CD4-positive, alpha-beta T cell treated with Interleukin-4 for 1 hour (primary cell): ENCODE measurements around the gene TOX3.

ENCODE experiments used
- DNase-seq, 2 donors: peaks; one replicate each; pipeline ENCODE4 v3.0.0-alpha.2; 2020 to 2022

The TOX3 gene

DNA sequence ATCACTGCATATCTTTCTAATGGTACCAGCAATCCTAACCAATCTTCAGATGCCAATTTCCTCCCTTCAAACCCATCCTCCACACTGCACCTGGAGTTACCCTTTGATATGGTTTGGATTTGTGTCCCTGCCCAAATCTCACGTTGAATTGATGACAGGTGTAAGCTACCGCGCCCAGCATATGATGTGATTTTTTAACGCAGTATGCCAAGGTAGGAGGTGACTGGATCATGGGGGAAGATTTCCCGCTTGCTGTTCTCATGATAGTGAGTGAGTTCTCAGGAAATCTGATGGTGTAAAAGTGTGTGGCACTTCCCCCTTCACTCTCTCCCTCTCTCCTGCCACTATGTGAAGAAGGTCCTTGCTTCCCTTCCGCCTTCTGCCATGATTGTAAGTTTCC lies 57.0 kb downstream of the TOX3 start:
- DNase-seq: no peak

DNA sequence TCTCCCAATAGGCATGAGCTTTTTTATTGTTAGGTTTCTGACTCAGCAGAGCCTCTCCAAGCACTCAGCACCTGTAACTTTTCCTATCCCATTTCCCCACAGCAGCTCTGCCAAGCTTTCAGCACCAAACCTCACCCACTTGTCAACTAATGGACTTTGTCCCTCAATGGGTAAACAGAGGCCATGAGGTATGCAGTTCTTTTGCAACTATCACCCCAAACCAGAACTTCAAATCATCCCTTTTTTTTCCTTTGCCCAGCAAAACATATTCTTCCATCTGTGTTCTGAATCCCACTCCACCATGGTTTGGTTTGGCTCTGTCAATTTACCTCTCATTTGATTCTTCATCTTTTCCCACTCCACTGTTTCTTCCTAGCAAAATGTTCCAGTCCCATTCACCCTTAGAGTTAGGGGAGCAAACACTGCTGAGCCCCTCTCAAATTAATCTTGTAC lies 58.1 kb downstream of the TOX3 start:
- DNase-seq: no peak

DNA sequence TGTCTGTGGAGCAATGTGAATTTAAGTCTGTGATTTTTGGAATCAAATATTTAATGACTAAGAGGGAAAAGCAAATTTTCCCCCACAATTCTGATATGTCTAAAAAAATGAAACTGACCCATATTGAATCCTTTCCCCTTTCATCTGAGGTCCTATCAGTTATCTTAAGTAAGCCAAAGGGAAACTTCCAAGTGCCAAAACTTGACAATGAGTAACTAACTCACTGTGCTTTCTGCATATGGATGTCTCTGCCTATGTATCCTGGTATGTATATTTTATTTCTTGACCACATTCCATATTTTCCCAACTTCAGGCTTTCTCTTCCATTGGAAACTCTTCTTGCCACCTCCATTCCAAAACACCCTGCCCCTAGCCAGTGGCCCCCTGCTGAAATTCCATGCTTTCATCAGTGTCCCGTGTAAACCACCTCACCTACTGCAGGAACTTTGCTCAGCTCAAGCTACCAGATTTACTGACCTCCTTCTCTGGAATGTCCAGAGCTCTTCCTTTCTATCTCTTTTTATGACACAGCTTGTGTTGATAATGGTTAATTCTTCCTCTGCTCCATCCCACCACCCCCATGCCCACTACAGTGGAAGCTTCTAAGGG lies 59.0 kb downstream of the TOX3 start:
- no peak for DNase-seq

DNA sequence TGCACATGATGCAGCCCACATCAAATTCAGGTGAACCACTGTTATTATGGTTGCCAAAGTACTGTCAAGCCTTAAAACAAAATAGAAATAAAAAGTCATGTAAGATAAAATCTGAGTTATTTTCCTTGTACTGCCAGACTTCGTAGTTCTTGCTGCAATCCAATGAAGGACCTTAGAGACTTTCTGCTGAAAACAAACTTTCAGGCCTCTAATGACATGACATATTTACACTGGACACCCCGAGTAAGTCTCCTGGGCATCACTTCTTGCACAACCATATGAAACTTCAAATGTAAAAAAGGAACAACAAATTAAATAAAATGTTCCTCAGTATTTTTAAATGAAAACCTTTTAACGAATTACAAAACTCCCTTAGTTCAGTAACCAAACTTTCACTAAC lies 66.7 kb downstream of the TOX3 start:
- no peak for DNase-seq

DNA sequence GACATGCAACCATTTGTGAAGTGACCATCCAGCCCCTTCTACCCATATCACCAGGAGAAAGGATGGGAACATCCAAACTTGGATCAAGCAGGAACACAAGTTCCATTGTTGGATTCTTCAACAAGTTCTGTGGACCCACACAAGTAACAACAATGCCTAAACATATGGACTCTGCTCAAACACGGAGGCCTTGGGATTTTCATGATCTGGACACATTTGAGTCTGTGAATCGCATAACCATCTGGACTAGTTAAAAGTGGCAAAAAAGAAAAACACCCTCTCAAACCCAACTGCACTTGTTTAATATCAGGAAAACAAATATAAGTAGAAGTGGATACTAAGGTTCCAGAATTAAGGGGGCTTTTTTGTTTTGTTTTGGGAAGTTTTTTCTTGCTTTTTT lies 70.8 kb downstream of the TOX3 start:
- DNase-seq: no peak

DNA sequence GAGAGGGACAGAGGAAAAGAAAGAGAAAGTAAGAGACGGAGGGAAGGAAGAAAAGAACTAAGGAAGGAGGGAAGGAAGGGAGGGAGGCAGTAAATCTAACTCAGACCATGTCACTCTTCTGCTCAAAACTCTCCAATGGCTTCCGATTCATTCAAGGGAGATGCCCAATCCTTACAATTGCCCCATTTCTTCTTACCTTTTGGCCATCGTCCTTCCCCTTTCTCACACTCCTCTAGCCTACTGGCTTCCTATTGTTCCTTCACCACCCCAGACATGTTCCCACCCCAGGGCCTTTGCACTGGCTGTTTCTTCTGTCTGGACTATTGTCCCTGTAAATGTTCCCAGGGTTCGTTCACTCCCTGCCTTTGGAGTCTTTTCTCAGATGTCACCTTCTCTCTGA lies 72.3 kb downstream of the TOX3 start:
- DNase-seq: no peak

DNA sequence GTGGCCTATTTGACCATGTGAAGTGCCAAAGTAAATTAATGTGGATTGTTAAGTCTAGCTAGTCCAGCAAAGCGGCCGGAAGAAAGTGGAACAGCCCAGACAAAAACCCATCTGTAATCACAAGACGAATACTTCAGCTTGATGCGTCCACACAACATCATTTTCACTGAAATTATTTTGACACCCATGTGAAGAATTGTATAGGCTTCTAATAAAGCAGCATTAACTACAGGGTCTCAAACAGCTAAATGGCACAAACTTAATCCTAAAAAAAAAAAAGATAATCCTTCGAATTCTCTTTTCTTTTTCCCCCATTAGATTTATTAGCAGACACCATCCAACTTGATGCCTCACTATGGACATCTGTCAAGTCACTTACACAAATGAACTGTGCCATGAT lies 73.8 kb downstream of the TOX3 start:
- no peak for DNase-seq

DNA sequence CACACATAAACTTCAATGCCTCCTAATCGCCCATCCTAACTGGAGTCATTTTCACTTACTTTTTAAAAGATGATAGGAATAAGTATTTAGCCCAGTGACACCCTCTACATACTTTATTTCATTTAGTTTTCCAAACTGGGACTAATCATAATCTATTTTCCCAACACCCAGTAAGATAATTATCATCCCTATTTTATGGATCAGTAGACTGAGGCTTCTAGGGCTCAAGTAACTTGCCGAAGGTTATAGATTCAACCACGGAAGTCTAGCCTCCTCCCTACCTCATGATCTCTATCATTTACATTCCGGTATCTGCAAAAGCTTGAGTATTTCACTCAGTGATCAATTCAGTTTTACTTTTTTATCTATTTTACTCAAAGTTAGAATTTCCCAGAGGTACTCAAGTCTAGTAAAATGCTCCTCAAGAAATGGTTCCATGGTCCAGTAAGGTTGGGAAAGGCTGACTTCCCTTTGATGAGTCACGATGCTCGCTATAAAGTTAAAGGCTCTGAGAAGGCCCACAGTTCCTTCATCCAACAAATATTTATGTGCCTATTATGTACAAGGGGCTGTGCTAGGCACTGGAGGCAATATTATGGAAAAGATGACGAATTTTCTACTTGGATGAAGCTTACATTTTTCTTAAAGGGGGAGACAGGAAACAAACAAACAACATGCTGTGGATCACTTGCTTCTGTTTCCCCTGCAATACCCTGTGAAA lies 75.1 kb downstream of the TOX3 start:
- DNase-seq: no peak

DNA sequence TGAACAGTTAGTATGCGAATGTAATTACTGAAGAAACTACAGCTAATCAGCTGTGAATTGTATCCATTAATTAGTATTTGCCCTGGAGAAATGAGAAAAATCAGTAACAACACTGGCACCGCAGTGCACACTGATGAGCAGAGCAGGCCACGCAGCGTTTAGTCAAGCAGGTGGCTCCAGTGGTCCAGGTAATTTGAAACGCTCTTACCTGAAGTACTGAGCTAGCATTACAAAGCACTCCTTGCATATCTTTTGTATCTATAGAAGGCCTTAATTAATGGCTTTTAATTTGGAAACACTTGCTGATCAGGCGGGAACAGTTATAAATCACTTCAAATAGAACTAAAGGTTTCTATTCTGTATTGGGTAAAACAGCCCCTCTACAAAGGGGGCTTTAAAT lies 76.4 kb downstream of the TOX3 start:
- DNase-seq: no peak

DNA sequence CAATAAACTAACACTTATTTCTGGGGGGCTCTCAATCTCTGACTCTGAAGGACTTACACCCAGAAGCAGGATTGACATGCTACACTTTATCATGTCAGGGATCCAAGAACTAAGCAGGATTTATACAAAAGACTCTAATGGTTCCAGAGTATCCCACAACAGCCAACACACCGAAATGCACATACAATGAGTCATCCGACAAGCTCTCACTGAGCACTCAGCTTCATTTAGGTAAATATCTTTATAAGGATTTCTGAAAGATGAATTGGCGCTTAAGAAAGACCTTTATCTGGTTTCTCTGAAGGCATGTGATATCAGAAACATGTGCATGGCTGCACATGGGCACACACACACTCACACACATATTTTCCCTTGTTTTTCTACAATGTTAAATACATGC lies 77.2 kb downstream of the TOX3 start:
- no peak for DNase-seq

DNA sequence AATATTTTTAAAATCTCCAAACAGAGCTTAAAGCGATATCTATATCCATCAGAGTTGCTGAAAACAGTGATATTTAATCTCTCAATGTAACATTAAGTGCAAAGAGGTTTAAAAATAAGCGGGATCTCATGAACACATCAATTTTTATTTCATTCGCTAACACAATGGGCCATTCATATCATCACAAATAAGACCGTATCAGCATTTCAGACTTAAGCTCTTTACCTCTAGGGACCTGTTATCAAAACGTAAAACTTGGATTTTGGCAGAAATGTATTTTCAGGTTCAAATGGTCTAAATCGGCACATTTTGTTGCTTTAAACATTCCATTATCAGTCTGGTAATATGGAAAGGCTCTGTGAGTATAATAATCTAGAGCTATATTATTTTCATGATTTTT lies 77.9 kb downstream of the TOX3 start:
- no peak for DNase-seq

DNA sequence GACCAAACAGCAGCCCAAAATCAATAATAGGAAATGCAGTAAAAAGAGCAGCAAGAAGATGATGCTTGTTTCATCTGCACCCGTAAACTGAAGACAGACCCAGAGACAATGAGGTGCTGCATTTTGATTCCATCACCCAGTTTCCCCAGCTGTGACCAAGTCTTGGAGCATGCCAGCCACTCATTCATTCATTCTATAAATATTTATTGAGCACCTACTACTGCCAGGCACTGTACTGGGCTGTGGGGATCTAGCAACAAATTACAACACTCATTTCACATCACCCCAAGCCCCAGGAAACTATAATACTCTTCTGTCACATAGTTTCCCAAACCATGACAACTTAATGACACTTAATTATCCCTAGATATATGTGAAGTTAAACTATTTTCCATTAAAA lies 79.2 kb downstream of the TOX3 start:
- no peak for DNase-seq

DNA sequence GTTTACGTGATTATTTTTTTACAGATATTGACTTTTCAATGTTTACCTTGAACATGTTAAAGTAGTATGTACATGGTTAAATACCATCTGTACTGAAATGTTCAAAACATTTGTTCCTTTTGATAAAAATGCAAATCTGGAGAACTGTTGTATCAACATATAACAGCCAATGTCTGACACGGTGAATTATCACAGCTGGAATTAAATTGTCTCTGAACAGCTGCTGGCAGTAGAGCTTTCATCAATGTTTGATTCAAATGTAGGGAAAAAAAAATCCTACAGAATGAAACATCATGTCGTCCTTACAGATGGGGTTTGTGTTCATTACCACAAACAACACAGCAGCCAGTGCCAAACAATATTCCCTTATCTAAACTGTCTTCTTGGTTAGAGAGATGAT lies 79.9 kb downstream of the TOX3 start:
- no peak for DNase-seq

DNA sequence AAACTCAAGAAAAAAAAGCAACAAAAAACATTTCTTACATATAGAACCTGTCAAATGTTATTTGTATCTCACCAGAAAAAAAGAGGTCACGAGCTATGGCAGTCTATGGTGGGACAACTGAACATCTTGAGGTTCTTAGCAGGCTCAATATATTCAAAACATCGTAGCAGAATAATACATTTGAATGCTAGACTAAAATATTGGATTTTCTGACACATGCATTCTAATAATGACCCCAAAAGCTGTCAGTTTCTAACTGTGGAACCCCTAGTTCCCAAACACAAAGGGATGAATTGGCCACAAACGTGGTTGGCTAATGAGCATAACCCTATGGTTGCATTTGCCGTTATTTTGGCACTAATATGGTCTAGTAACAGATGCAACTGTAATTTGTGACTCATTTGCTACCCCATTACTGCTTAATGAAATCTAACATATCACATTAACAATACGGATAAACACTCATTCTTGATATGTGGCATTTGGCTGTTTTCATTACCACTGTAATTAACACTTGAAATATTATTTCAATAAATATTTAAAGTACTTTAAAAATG lies 81.2 kb downstream of the TOX3 start:
- no peak for DNase-seq

DNA sequence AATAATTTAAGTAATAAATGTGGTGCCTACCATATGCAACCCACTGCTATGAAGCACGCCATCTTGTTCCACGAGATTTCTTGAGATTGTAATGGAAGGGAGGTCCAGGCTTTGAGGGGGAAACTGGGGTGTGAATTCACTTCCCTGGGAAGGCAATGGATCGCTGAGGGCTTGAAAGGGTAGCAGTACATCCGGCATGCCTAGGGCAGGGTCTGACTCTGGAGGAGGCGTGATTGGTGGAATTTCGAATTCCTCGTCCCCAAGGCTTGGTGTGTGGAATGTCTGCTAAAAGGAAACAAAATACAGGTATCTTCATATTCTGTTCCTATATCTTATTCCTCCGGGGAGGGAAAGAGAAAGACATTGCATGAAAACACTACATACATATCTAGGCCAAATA lies 83.0 kb downstream of the TOX3 start:
- DNase-seq: no peak

DNA sequence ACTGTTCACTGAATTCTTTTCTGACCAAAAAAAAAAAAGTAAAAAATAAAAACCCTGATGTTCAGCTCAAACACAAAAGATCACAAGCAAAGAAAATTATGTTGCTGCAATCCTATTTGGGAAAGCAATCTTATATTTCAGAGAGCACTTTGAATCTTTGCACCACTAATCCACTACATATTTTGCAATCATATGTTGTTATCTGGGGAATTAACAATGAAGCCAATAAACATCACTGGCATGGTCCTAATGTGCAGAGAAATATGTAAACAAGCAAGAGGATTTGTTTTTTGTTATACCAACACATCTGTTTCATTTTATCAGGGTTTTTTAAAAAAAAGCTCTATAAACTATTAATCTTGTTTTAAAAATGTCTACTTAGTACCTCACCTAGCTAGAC lies 84.1 kb downstream of the TOX3 start:
- DNase-seq: no peak

DNA sequence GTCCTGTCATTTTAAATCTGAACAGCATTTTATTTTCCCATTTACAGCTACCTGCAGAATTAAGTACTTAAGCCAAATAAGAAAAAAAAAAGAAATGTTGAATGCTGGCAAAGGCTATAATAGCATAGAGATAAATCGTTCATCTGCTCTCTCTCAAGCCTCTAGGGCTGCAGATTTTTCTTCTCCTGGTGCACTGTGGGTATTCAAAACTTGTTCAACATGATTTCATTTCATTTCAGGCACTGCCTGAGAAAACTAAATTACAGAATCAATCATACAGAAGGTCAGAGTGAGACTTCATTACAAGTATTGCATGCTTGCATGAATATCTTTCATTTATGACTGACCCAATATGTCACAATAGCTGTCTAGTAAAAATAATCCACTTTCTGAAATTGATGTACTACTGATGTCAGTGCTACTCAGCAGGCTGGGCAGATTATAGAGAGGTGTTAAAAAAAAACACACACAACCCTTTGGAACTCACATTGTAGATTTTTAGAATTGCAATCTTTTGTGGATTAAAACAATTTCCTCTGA lies 86.2 kb downstream of the TOX3 start:
- no peak for DNase-seq

DNA sequence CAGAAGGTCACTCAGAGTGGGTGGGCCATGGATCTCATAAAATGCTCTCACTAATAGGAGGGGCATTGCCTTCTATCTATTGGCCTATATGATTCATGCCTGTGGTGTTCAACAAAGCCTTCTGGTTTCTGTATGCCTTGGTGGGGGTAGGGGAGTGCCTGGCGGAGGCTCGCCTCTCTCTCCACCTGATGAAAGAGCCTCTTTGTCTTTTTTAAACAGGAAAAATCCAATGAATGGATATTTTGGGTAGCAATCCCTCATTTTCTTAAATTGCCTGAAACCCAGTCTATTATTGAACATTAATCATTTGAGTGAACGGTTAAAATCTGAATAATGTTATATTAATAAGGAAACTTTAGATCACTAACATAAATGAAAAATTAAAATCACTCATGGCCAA lies 90.6 kb downstream of the TOX3 start:
- no peak for DNase-seq

DNA sequence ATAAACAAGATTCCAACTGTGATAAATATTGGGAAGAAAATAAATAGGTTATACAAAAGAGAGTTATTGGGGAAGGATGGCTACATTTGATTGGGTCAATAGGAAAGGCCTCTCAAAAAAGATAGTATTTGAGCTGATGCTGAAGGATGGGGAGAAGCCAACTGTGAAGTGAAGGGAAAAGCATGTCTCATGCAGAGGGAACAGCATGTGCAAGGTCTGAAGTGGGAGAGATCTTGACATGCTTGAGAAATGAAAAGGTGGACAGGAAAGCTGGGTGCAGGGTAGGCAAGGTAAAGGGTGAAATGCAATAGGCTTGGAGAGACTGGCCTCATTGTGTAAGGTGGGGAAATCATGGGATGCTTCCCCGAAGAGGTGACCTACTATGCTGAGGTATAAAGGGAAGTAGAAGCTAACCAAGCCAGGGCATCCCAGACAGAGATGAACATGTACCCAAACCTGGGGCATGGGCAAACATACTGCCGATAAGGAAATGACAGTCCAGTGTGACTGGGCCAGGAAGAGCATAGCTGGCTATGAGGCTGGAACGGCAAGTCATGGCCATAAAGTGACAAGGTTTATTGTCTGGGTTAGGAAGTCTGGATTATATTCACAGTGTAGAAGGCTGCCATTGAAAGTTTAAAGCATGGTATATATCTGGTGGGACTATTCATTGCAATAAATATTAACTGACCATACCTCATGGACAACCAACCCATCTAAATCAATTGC lies 91.2 kb downstream of the TOX3 start:
- DNase-seq: no peak

DNA sequence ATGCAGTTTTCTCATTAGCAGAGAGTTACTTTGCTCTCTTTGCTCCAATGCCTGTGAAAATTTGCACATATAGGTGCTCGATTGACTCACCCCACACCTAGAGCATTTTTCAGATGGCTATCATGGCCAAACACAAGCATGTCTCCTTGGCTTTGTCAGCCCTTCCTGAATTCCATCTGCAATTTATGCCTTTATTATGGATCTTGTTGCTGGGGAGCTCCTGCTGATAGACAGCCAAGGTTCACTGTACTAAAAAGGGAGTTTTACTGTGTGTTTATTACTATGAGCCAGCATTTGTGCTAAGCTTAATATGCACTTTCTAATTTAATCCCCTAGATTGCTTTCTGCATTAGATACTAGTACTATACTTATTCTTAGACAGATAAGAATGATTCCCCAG lies 93.3 kb downstream of the TOX3 start:
- no peak for DNase-seq

DNA sequence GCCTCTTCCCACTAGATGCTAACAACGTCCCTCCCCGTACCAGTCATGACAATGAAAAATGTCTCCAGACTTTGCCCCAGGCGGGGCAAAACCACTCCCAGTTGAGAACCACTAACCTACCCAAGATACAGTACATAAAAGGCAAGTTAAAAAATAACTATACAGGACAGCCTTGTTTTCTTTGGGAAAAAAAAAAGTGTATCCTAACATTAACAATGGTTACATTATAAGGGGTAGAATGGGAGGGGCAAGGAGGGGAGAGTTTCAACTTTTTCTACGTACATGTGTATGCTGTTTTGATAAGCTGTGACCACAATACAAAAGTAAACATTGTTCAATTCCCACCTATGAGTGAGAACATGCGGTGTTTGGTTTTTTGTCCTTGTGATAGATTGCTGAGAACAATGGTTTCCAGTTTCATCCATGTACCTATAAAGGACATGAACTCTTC lies 94.9 kb downstream of the TOX3 start:
- DNase-seq: no peak

DNA sequence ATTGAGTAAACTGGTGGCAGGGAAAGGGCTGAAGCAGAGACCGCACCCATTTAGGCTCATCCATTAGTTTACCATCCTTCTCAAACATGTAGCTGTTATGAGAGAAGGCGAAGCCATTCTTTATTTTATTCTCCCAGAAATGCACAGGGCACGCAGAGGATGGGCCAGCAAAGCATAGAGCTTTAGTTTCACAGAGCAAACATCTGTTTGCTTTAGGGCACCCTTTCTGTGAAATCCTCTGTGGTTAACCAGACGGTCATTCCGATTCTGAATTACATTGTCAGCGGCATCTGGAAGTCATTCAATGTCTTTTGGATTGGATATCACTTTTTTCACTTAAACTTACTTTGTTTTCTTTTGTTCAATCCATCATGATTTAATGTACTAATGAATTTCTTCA lies 96.0 kb downstream of the TOX3 start:
- no peak for DNase-seq

DNA sequence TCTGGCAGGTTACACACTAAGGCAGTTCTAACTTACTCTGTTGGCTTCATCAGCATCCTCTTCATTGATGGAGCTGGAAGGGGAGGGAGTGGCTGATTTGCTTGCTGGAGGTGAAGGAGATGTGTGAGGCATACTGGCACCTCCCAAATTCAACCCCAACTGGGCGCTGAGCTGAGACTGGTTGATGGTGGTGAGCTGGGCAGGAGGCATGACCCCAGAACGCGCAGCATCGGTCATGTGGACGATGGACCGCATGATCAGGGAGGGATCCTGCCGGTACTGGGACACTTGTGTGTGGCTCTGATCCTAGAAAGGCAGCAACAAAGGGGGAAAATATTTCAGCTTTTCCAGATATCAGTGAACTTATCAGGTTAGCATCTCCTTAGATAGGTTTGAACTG lies 96.7 kb downstream of the TOX3 start:
- DNase-seq: no peak

DNA sequence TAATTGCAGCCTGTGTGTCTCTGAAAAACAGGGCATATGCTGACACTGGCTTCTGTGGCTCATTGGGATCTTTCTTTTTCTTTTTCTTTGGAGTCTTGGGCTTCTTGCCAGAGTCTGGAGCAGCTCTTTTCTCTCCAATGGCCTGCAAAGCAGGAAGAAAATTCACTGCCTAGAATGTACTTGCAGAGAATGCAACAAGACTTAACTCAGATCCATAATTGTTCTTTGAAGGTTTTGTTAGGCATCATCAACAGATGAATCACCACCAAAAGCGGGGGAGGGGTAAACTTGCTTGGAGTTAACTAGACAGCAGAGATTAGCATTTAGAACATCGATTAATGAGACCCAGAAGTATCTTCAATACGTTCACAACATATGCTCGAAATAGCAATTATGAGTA lies 100.9 kb downstream of the TOX3 start:
- no peak for DNase-seq
